Measurements from ENCODE around the gene MMP15. TPM values are rescaled to one million over a fixed set of nuclear protein-coding genes. Genes with fewer than 3 reads are reported as not detected.
A peak's percentile ranks its signal among the peaks of the same experiment; 100 is the strongest.

The MMP15 gene
- polyA plus RNA-seq, 1 of the 3 experiments (the other 2 are of a cell fraction), result 3.1 TPM

DNA sequence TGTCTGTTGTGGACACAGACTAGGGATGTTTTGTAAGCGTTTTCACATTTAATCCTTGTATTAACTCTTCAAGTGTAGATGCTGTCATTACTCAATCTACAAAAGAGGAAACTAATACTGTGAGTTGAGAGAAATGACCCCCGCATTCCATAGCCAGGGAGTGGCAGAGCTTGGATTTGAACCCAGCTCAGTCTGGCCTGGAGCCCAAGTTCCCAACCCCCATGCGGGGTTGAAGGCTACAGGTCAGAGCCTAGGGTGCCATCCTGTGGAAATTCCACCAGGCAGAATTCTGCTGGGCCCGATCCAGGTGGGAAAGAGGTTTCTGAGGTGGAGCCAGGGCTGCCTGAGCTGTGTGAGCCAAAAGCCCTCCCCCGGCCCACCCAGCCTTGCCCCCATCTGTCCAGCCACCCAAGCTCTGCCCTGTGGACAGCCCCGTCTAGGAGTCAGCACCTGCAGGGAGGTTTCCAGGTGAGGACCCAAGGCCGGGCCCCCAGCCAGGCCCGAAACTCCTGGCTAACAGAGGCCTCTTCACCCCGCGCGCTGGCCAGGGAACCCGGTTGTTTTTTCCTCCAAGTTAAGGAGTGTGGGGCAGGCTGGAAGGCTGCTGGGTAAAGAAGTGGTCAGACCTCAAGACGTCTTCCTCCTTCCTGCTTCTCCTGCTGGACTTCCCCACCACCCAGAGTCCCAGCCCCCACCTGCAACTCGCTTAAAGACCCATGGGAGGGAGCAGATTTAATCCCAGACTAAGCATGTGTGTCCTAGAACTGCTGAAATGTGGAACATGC lies 5.7 kb downstream of the MMP15 start:
- CTCF ChIA-PET, result interaction anchor here (1.4 to 5.7 kb wide), 7 partner anchors 8 to 96 kb away, joined by 5 to 53 read pairs (median 15); partner anchors contain the start of gene CFAP20
- Histone ChIP-seq H2AFZ (ENCODE audit: low read depth) (no peak overlapping the region), H4K20me1 (ENCODE audit: insufficient read depth) (no peaks in the 10 kb centered on the region), H3K9me2 (no peaks in the 10 kb centered on the region), H3K4me2 (no peak overlapping the region), H3K9ac (no peak overlapping the region), H3K27ac (ENCODE audit: low read depth in 2 of 2, low read length in 1 of 2) (no peak overlapping the region; a peak in 1 of 4 replicates), H3K9me3 (no peaks in the 10 kb centered on the region), H3K79me2 (ENCODE audit: insufficient read depth) (no peaks in the 10 kb centered on the region), H3F3A (replicated peaks; ENCODE audit: insufficient read depth) (no peaks in the 10 kb centered on the region), H3K4me3 (ENCODE audit: low read depth in 2 of 2, low read length in 1 of 2) (no peak overlapping the region), H3K4me1 (ENCODE audit: control insufficient read depth in 1 of 2, insufficient read depth in 2 of 2, low read depth in 1 of 2, low read length in 1 of 2) (peaks cover 0 to 69% of the 10 kb centered on the region in 2 experiments; a peak in 1 of 4 replicates), H3K36me3 (replicated peaks in 1 of 2; ENCODE audit: control insufficient read depth in 1 of 2, insufficient read depth in 2 of 2, low read length in 1 of 2) (no peaks in the 10 kb centered on the region), H3K27me3 (ENCODE audit: insufficient read depth) (peaks cover 13% of the 10 kb centered on the region)
- POLR2A ChIA-PET, result no interaction called here
- peak; percentile 14 for DNase-seq
- TF ChIP-seq, protein P1, sequence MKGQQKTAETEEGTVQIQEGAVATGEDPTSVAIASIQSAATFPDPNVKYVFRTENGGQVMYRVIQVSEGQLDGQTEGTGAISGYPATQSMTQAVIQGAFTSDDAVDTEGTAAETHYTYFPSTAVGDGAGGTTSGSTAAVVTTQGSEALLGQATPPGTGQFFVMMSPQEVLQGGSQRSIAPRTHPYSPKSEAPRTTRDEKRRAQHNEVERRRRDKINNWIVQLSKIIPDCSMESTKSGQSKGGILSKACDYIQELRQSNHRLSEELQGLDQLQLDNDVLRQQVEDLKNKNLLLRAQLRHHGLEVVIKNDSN (IDR thresholded peaks at IDR 0.05; ENCODE audit: borderline replicate concordance, low read depth), result no peak
- TF ChIP-seq, protein P2, sequence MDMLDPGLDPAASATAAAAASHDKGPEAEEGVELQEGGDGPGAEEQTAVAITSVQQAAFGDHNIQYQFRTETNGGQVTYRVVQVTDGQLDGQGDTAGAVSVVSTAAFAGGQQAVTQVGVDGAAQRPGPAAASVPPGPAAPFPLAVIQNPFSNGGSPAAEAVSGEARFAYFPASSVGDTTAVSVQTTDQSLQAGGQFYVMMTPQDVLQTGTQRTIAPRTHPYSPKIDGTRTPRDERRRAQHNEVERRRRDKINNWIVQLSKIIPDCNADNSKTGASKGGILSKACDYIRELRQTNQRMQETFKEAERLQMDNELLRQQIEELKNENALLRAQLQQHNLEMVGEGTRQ (IDR thresholded peaks at IDR 0.05; ENCODE audit: borderline replicate concordance, low read depth, low read length), result no peak
- TF ChIP-seq RXRA (IDR thresholded peaks at IDR 0.05; ENCODE audit: borderline replicate concordance, low read depth) (no peak), SMC3 (IDR thresholded peaks at IDR 0.05; ENCODE audit: low read depth, low read length) (no peak), RAD21 (IDR thresholded peaks at IDR 0.05; ENCODE audit: low read length) (no peak), RFX5 (IDR thresholded peaks at IDR 0.05; ENCODE audit: low read length) (no peak), ELF1 (IDR thresholded peaks at IDR 0.05) (no peak), EZH2phosphoT487 (IDR thresholded peaks at IDR 0.05; ENCODE audit: borderline replicate concordance, low read depth) (no peak), FOXM1 (IDR thresholded peaks at IDR 0.05; ENCODE audit: low read depth) (no peak), FOSL2 (IDR thresholded peaks at IDR 0.05; ENCODE audit: borderline replicate concordance, low read depth) (no peak), NRF1 (IDR thresholded peaks at IDR 0.05; ENCODE audit: low read depth, low read length) (no peak), EP300 (IDR thresholded peaks at IDR 0.05; ENCODE audit: borderline replicate concordance in 1 of 2, low read depth in 1 of 2, low read length in 1 of 2) (no peak), TEAD4 (IDR thresholded peaks at IDR 0.05; ENCODE audit: borderline replicate concordance, insufficient read depth) (no peak)
- TF ChIP-seq, protein P3, sequence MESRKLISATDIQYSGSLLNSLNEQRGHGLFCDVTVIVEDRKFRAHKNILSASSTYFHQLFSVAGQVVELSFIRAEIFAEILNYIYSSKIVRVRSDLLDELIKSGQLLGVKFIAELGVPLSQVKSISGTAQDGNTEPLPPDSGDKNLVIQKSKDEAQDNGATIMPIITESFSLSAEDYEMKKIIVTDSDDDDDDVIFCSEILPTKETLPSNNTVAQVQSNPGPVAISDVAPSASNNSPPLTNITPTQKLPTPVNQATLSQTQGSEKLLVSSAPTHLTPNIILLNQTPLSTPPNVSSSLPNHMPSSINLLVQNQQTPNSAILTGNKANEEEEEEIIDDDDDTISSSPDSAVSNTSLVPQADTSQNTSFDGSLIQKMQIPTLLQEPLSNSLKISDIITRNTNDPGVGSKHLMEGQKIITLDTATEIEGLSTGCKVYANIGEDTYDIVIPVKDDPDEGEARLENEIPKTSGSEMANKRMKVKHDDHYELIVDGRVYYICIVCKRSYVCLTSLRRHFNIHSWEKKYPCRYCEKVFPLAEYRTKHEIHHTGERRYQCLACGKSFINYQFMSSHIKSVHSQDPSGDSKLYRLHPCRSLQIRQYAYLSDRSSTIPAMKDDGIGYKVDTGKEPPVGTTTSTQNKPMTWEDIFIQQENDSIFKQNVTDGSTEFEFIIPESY (IDR thresholded peaks at IDR 0.05; ENCODE audit: borderline replicate concordance, low read depth), result no peak
- TF ChIP-seq, protein P4, sequence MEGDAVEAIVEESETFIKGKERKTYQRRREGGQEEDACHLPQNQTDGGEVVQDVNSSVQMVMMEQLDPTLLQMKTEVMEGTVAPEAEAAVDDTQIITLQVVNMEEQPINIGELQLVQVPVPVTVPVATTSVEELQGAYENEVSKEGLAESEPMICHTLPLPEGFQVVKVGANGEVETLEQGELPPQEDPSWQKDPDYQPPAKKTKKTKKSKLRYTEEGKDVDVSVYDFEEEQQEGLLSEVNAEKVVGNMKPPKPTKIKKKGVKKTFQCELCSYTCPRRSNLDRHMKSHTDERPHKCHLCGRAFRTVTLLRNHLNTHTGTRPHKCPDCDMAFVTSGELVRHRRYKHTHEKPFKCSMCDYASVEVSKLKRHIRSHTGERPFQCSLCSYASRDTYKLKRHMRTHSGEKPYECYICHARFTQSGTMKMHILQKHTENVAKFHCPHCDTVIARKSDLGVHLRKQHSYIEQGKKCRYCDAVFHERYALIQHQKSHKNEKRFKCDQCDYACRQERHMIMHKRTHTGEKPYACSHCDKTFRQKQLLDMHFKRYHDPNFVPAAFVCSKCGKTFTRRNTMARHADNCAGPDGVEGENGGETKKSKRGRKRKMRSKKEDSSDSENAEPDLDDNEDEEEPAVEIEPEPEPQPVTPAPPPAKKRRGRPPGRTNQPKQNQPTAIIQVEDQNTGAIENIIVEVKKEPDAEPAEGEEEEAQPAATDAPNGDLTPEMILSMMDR (IDR thresholded peaks at IDR 0.05), result no peak
- TF ChIP-seq, protein P5, sequence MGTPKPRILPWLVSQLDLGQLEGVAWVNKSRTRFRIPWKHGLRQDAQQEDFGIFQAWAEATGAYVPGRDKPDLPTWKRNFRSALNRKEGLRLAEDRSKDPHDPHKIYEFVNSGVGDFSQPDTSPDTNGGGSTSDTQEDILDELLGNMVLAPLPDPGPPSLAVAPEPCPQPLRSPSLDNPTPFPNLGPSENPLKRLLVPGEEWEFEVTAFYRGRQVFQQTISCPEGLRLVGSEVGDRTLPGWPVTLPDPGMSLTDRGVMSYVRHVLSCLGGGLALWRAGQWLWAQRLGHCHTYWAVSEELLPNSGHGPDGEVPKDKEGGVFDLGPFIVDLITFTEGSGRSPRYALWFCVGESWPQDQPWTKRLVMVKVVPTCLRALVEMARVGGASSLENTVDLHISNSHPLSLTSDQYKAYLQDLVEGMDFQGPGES (IDR thresholded peaks at IDR 0.05; ENCODE audit: low read depth, low read length), result no peak
- WGBS (ENCODE audit: low lambda C conversion rate), result 63% methylated on average over 9 of the region's 14 CpGs
